NCI-H2029 (cell line): Measurements from ENCODE around the gene RHCE.
A peak's percentile ranks its signal among the peaks of the same experiment; 100 is the strongest.
"Not testable (repeated sequence)": the region's sequence is repeated elsewhere in the genome, so short reads cannot be mapped to it uniquely, and the experiment has no call there.

Source experiments
- DNase-seq: peaks from one replicate; lab custom pipeline; 2025; lab: John Stamatoyannopoulos, UW

The RHCE gene

DNA sequence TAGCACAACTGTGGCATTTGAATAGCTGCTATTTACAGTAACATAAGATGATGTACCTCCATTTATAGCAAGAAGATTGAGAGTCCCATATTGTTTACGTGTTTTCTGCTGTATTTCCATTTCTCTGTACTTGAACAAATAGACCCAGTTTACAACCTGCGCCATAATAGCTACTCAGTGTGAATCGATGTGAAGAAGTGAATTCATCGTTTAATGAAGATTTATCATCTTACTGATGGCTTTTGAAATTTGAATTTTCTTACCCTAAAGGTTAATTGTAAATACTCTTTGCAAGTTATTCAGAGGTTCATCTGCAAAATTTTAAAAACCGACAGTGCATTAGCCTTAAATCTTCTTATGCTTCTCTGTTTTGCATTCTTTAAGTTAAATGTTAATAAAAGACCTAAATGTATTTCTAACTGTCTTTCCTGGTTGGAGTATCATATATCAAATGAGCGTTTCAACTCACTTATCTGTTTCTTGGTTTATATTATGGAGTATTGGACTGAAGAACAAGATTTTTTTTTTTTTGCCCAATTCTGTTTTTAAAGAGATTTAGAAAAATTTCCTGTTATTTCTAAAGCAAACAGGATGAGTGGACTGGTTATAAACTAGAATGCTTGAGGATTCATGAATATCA, 12.2 kb upstream of the RHCE start:
- no peak for DNase-seq

- no peak for DNase-seq
Observed at GRCh38 chr1:25431955-25432719, 11.5 kb upstream of the RHCE start.

DNA sequence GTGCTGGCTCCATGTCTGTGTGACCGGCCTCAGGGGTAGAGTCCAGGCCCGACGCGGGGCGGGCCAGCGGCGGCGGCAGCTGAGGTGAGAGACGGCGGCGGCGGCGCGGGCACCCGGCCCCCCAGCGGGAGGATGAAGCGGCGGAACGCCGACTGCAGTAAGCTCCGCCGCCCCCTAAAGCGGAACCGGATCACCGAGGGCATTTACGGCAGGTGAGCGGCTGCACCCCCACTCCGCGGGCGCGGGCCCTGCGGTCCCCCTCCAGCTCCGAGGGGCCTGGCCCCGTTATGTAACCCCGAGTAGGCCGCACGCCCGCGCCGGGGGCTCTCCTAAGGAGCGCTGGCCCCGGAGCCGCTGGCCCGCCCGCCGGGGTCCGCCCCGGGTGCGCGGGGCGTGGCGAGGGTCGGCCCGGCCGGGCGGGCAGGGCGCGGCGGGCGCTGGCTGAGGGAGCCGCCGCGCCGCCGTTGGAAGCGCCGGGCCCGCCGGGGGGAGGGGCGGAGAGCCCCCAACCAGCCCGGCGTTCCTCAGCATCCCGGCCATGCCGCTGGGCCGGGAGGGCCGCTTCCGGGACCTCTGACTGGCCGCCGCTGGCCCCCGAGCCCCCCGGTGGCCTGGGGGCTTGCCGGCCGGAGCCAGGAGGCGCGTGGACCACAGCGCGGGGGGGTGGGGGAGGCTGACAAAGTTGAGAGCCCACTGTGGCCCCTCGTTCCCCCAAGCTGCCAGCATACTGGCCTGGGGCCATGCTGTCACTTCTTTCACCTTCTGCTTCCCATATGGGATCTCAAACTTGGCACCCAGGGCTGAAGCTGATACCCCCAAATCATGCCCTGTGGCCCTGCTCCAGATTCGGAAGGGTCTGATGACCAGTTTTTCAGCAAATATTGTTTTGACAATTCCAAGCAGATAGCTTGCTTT, 10.6 kb upstream of the RHCE start:
- no peak for DNase-seq

GRCh38 chr1:25430073-25430966, 9.7 kb upstream of the RHCE start, which contains the start of gene MACO1:
TSS of gene MACO1 (plus strand) at chr1:25430897. CDS start at chr1:25431099, 202 bp downstream.
- DNase-seq = peak; percentile 87

DNA sequence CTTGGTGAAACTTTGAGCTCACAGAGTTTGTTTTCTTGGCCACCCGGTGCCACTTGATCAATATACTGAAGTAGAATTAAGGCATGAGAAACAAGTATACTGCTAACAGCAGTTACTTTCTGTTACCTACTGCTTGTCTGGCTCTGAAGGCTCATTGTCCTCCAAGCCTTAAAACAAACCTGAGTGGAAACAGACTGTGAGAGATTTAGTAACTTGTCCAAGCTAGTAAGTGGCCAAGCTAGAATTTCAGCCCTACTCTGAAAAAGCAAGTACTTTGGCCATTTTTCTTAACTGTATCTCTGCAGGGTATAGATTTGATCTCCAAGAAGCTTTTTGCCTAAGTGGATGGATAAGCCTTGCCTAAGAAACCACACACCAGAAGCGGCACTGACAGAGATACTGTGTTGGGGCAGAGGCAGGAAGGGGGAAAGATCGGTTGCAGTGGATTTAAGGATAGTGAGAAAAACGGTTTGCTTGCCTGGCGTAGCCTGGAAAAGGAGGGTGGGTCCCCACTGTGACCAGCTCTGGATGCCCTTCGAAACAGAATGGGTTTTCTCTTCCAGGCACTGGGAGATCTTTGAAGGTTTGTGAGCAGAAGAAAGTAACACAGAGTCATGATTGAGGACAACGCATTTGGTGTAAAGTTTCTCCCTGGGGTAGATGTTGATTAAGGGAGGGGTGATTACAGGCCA, 8.0 kb upstream of the RHCE start:
- DNase-seq = no peak

DNA sequence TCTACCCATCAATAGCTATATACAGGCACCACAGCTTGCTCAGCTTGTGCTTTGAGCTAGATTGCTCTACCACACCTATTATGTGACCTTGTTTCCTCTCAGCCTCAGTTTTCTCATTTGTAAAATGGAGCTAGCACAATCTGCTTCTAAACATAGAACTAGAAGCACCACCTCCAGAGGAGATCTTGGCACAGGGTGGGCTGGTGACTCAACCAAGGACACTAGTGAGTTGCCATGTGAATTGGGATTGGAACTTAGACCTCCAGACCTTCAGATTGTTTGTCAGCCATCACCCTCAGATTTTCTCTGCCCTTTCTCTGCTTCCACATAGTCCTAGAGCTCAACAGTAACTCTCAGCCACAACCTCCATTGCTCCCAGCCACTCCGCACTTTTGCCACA, 7.1 kb upstream of the RHCE start:
- DNase-seq = no peak

GRCh38 chr1:25425098-25426085, 4.8 kb upstream of the RHCE start:
- DNase-seq = no peak

DNA sequence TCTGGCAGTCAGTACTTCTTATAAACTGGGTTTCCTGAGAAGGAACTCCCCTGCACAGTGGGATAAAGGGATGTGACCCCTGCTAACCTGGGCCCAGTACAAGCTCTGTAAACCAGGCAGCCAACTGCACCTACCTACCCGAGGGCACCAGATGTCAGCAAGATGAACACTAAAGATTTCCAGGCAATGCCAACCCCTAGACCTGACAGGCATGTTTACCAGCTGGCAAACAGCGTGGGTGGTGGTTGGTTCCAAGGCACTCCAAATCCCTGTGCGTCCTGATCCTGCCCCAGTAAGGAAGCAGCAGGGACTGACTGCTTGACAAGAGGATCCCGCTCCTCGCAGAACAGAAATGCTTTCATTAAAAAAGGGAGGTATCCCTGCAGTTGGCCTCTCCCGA, 2.6 kb upstream of the RHCE start:
- not testable (repeated sequence) for DNase-seq

- not testable (repeated sequence) for DNase-seq
Observed at GRCh38 chr1:25419339-25419738, 1.3 kb downstream of the RHCE start.

DNA sequence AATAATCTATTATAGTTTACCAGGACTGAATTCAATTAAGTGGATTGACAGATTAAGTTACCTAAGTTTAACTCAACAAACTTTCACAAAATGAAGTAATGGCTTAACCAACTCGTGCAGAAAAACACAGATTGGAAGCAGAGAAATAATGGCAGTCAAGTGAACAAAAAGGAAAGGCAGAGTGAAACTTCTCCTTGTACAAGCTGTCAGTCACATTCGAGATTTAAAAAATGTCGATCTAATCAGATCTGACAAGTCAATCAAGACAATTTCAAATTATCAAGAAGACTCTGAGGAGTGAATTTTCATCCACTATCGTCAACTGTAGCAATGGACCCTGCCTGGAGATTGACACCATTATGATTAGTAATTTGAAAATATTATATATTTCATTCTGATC, 3.3 kb downstream of the RHCE start:
- not testable (repeated sequence) for DNase-seq

DNA sequence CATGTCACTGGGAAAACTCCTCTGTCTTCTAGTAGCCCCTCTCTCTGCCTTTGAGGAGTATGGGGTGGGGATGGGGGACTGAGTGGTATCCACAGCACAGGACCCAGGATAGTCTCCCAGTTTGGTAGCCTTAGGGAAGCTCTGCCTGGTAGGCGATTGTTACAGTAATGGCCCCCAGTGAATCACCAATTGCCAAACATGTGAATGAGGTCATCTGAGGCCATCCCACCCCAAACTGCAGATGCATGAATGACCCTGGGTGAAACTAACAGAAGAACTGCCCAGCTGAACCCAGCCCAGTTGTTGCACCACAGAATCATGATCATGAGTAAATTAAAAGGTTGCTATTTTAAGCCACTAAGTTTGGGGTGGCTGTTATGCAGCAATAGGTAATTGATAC, 6.0 kb downstream of the RHCE start:
- DNase-seq = not testable (repeated sequence)

GRCh38 chr1:25414157-25414556, 6.5 kb downstream of the RHCE start:
- DNase-seq = not testable (repeated sequence)

- not testable (repeated sequence) for DNase-seq
Observed at GRCh38 chr1:25412872-25413623, 7.6 kb downstream of the RHCE start.

DNA sequence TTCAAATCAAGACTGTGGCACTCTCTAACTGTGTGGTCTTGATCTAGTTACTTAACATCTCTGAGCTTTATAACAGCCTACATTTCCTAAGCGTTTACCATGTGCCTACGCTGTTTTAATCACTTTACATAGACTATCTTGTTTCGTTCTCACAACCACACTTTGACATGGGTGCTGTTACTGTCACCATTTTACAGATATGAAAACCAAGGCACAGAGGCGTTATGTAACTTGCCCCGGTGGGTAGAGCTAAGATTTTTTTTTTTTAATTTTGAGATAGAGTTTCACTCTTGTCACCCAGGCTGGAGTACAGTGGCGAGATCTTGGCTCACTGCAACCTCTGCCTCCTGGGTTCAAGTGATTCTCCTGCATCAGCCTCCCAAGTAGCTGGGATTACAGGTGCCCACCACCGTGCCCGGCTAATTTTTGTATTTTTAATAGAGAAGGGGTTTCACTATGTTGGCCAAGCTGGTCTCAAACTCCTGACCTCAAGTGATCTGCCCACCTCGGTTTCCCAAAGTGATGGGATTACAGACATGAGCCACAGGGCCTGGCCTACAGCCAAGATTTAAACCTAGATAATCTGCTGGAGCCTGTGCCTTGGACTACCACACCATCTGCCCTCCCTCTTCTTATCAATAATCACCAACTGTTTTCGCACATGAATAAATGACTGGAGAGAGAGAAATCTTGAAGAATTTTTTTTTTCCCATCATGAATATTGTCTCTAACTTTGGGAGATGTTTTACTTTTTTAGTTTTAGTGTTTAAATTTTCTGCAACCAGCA, 10.8 kb downstream of the RHCE start:
- DNase-seq = not testable (repeated sequence)

GRCh38 chr1:25405731-25406305, 14.8 kb downstream of the RHCE start:
- not testable (repeated sequence) for DNase-seq

GRCh38 chr1:25402947-25403803, 17.4 kb downstream of the RHCE start:
- not testable (repeated sequence) for DNase-seq

GRCh38 chr1:25398079-25398478, 22.5 kb downstream of the RHCE start:
- not testable (repeated sequence) for DNase-seq
